IPS-18c (cell line): ENCODE measurements around the gene EXOSC9.
A peak's percentile ranks its signal among the peaks of the same experiment; 100 is the strongest.

Experiments used
- H3K4me3 ChIP-seq: 2 replicates; pipeline ENCODE4 v1.7.0; 2013; ENCODE audit warnings: low read depth, mild to moderate bottlenecking, low read length, moderate library complexity; ENCODE audit not compliant: insufficient read depth
- H3K9me3 ChIP-seq: one replicate; pipeline ENCODE4 v1.6.1; 2013; ENCODE audit warnings: mild to moderate bottlenecking, low read length, moderate library complexity; ENCODE audit not compliant: control insufficient read depth, insufficient read depth

The EXOSC9 gene

GRCh38 chr4:121784401-121784800 is 16.7 kb upstream of the EXOSC9 start:
- Histone ChIP-seq H3K9me3 (peaks cover 2% of the 10 kb centered on the region), H3K4me3 (no peak overlapping the region)

- H3K4me3 ChIP-seq = no peak overlapping the region
- peaks cover 2% of the 10 kb centered on the region for H3K9me3 ChIP-seq
Observed at GRCh38 chr4:121784975-121785374, 16.1 kb upstream of the EXOSC9 start.

- Histone ChIP-seq H3K4me3 (no peak overlapping the region), H3K9me3 (peaks cover 2% of the 10 kb centered on the region)
Observed at GRCh38 chr4:121785479-121785878, 15.6 kb upstream of the EXOSC9 start.

GRCh38 chr4:121786221-121786620 is 14.9 kb upstream of the EXOSC9 start:
- Histone ChIP-seq H3K9me3 (peaks cover 2% of the 10 kb centered on the region), H3K4me3 (no peak overlapping the region)

- Histone ChIP-seq H3K9me3 (peaks cover 2% of the 10 kb centered on the region), H3K4me3 (no peak overlapping the region)
Observed at GRCh38 chr4:121788896-121789295, 12.2 kb upstream of the EXOSC9 start.

GRCh38 chr4:121789455-121789854 is 11.7 kb upstream of the EXOSC9 start:
- H3K4me3 ChIP-seq = no peak overlapping the region
- H3K9me3 ChIP-seq = peaks cover 2% of the 10 kb centered on the region

- peaks cover 2% of the 10 kb centered on the region for H3K9me3 ChIP-seq
- H3K4me3 ChIP-seq = no peak overlapping the region
Observed at GRCh38 chr4:121789960-121790829, 10.9 kb upstream of the EXOSC9 start.

- H3K9me3 ChIP-seq = peaks cover 2% of the 10 kb centered on the region
- no peak overlapping the region for H3K4me3 ChIP-seq
Observed at GRCh38 chr4:121790976-121791375, 10.1 kb upstream of the EXOSC9 start.

- no peak overlapping the region for H3K4me3 ChIP-seq
- peaks cover 2% of the 10 kb centered on the region for H3K9me3 ChIP-seq
Observed at GRCh38 chr4:121791481-121791880, 9.6 kb upstream of the EXOSC9 start.

GRCh38 chr4:121792966-121793365 is 8.2 kb upstream of the EXOSC9 start:
- H3K4me3 ChIP-seq = no peak overlapping the region
- peaks cover 2% of the 10 kb centered on the region for H3K9me3 ChIP-seq

GRCh38 chr4:121794505-121795188 is 6.5 kb upstream of the EXOSC9 start:
- Histone ChIP-seq H3K4me3 (no peak overlapping the region), H3K9me3 (no peaks in the 10 kb centered on the region)

GRCh38 chr4:121796283-121796682 is 4.8 kb upstream of the EXOSC9 start:
- H3K4me3 ChIP-seq = no peak overlapping the region
- H3K9me3 ChIP-seq = no peaks in the 10 kb centered on the region

GRCh38 chr4:121799208-121799823 is 1.8 kb upstream of the EXOSC9 start:
- Histone ChIP-seq H3K9me3 (no peaks in the 10 kb centered on the region), H3K4me3 (no peak overlapping the region)

GRCh38 chr4:121799867-121800501 is 1.1 kb upstream of the EXOSC9 start:
- no peaks in the 10 kb centered on the region for H3K9me3 ChIP-seq
- no peak overlapping the region for H3K4me3 ChIP-seq

GRCh38 chr4:121800638-121800960 is 524 bp upstream of the EXOSC9 start:
- Histone ChIP-seq H3K9me3 (no peaks in the 10 kb centered on the region), H3K4me3 (peak overlapping the region; percentile 81; the same call in 1 of the 2 replicates)

- Histone ChIP-seq H3K4me3 (peak overlapping the region; percentile 81), H3K9me3 (no peaks in the 10 kb centered on the region)
Observed at GRCh38 chr4:121801715-121802075, 572 bp downstream of the EXOSC9 start.

GRCh38 chr4:121806411-121806810 is 5.3 kb downstream of the EXOSC9 start:
- no peak overlapping the region for H3K4me3 ChIP-seq
- H3K9me3 ChIP-seq = no peaks in the 10 kb centered on the region

- no peaks in the 10 kb centered on the region for H3K9me3 ChIP-seq
- H3K4me3 ChIP-seq = no peak overlapping the region
Observed at GRCh38 chr4:121811122-121811521, 10.0 kb downstream of the EXOSC9 start.
